Karpas-422 (cell line): ENCODE data around the gene EFCAB8. TPM values are rescaled to one million over a fixed set of nuclear protein-coding genes. Genes with fewer than 3 reads are reported as not detected.

ENCODE experiments used
- DNase-seq: peaks from one replicate; pipeline ENCODE4 v3.0.0-alpha.2; 2015
- H2AFZ ChIP-seq: fragments of 200-600 bp; sonication (generic); 2 replicates; pipeline ENCODE4 v1.6.1; 2014; ENCODE audit warnings: antibody characterized with exemption, low read length, mixed read lengths
- H3K27ac ChIP-seq: fragments of 200-600 bp; sonication (generic); 2 replicates; pipeline ENCODE4 v1.5.1; 2014; ENCODE audit warnings: mild to moderate bottlenecking, low read length, moderate library complexity
- H3K27me3 ChIP-seq: fragments of 200-600 bp; sonication (generic); 2 replicates; pipeline ENCODE4 v1.6.1; 2014; ENCODE audit warnings: low read length, mixed read lengths
- H3K36me3 ChIP-seq: fragments of 200-600 bp; sonication (generic); 2 replicates; pipeline ENCODE4 v1.6.1; 2014; ENCODE audit warnings: low read length, mixed read lengths; ENCODE audit not compliant: insufficient read depth
- H3K4me1 ChIP-seq: fragments of 200-600 bp; sonication (generic); 2 replicates; pipeline ENCODE4 v1.6.1; 2014; ENCODE audit warnings: mild to moderate bottlenecking, low read length, mixed read lengths
- H3K4me2 ChIP-seq: fragments of 200-600 bp; sonication (generic); 2 replicates; pipeline ENCODE4 v1.6.1; 2014; ENCODE audit warnings: low read length, low read depth, mild to moderate bottlenecking; ENCODE audit not compliant: poor library complexity, severe bottlenecking
- H3K4me3 ChIP-seq: fragments of 200-600 bp; sonication (generic); 2 replicates; pipeline ENCODE4 v1.5.1; 2014; ENCODE audit warnings: mild to moderate bottlenecking, antibody characterized with exemption, low read length, mixed read lengths
- H3K79me2 ChIP-seq: fragments of 200-600 bp; sonication (generic); 2 replicates; pipeline ENCODE4 v1.6.1; 2014; ENCODE audit warnings: mild to moderate bottlenecking, low read length, mixed read lengths
- H3K9ac ChIP-seq: fragments of 200-600 bp; sonication (generic); 2 replicates; pipeline ENCODE4 v1.6.0; 2014; ENCODE audit warnings: low read length
- H3K9me2 ChIP-seq: fragments of 200-600 bp; sonication (generic), shearing (Covaris generic); replicated peaks from 2 replicates; pipeline ENCODE4 v1.6.0; 2014; ENCODE audit warnings: mild to moderate bottlenecking, low read length, moderate library complexity; ENCODE audit not compliant: insufficient read depth
- H3K9me3 ChIP-seq: fragments of 300-700, 200-600 bp; sonication (generic); 2 replicates; pipeline ENCODE4 v1.6.1; 2014; ENCODE audit warnings: low read length, mixed read lengths
- H4K20me1 ChIP-seq: fragments of 200-600 bp; sonication (generic); 2 replicates; pipeline ENCODE4 v1.6.1; 2014; ENCODE audit warnings: mild to moderate bottlenecking, antibody characterized with exemption, low read length, low read depth; ENCODE audit not compliant: insufficient read depth
- total RNA-seq: library from RNA; depleted of rRNA; stranded (reverse); fragments of >200 nt; shearing (Covaris generic); gene quantifications from 2 replicates; pipeline ENCODE4 v1.2.3, GENCODE V29; 2014; ENCODE audit warnings: low replicate concordance

Gene EFCAB8
- total RNA-seq, 1 experiment from 2014 or later: 1.2 TPM

GRCh38 chr20:32968478-32969241 is 109.9 kb downstream of the EFCAB8 start:
- H3K79me2 ChIP-seq: no peaks in the 10 kb centered on the region
- H4K20me1 ChIP-seq: no peaks in the 10 kb centered on the region
- H3K4me3 ChIP-seq: no peak overlapping the region
- H3K9me3 ChIP-seq: no peaks in the 10 kb centered on the region
- no peak overlapping the region for H2AFZ ChIP-seq
- H3K9ac ChIP-seq: no peak overlapping the region
- no peaks in the 10 kb centered on the region for H3K9me2 ChIP-seq
- no peak for DNase-seq
- H3K27me3 ChIP-seq: no peaks in the 10 kb centered on the region
- H3K4me1 ChIP-seq: peaks cover 9% of the 10 kb centered on the region
- no peak overlapping the region for H3K27ac ChIP-seq
- no peaks in the 10 kb centered on the region for H3K36me3 ChIP-seq
- H3K4me2 ChIP-seq: no peak overlapping the region

GRCh38 chr20:32969356-32970114 is 110.8 kb downstream of the EFCAB8 start:
- Histone ChIP-seq H3K4me2 (no peak overlapping the region), H3K9me2 (no peaks in the 10 kb centered on the region), H4K20me1 (no peaks in the 10 kb centered on the region), H3K27ac (no peak overlapping the region), H3K4me3 (no peak overlapping the region), H2AFZ (no peak overlapping the region), H3K4me1 (peaks cover 9% of the 10 kb centered on the region), H3K79me2 (no peaks in the 10 kb centered on the region), H3K9ac (no peak overlapping the region), H3K27me3 (no peaks in the 10 kb centered on the region), H3K36me3 (no peaks in the 10 kb centered on the region), H3K9me3 (no peaks in the 10 kb centered on the region)
- DNase-seq: no peak

GRCh38 chr20:32970115-32970972 is 111.6 kb downstream of the EFCAB8 start:
- no peak overlapping the region for H3K27ac ChIP-seq
- H3K4me1 ChIP-seq: peaks cover 9% of the 10 kb centered on the region
- H3K27me3 ChIP-seq: no peaks in the 10 kb centered on the region
- H3K9me2 ChIP-seq: no peaks in the 10 kb centered on the region
- H4K20me1 ChIP-seq: no peaks in the 10 kb centered on the region
- no peak overlapping the region for H3K4me2 ChIP-seq
- no peak for DNase-seq
- no peaks in the 10 kb centered on the region for H3K79me2 ChIP-seq
- H2AFZ ChIP-seq: no peak overlapping the region
- H3K4me3 ChIP-seq: no peak overlapping the region
- H3K36me3 ChIP-seq: no peaks in the 10 kb centered on the region
- no peak overlapping the region for H3K9ac ChIP-seq
- H3K9me3 ChIP-seq: no peaks in the 10 kb centered on the region

- Histone ChIP-seq H3K27me3 (no peaks in the 10 kb centered on the region), H3K79me2 (no peaks in the 10 kb centered on the region), H3K4me2 (no peak overlapping the region), H2AFZ (no peak overlapping the region), H3K4me1 (peaks cover 9% of the 10 kb centered on the region), H3K9me3 (no peaks in the 10 kb centered on the region), H3K36me3 (no peaks in the 10 kb centered on the region), H3K9ac (no peak overlapping the region), H3K4me3 (no peak overlapping the region), H3K27ac (no peak overlapping the region), H4K20me1 (no peaks in the 10 kb centered on the region), H3K9me2 (no peaks in the 10 kb centered on the region)
- no peak for DNase-seq
Measured at GRCh38 chr20:32970973-32971300, 112.2 kb downstream of the EFCAB8 start.

GRCh38 chr20:32971703-32972161 is 113.0 kb downstream of the EFCAB8 start:
- Histone ChIP-seq H3K4me1 (peaks cover 9% of the 10 kb centered on the region), H3K27ac (no peak overlapping the region), H3K9me3 (no peaks in the 10 kb centered on the region), H3K9me2 (no peaks in the 10 kb centered on the region), H4K20me1 (no peaks in the 10 kb centered on the region), H2AFZ (no peak overlapping the region; the same call in 1 of the 2 replicates), H3K27me3 (no peaks in the 10 kb centered on the region), H3K79me2 (no peaks in the 10 kb centered on the region), H3K4me3 (no peak overlapping the region), H3K36me3 (no peaks in the 10 kb centered on the region), H3K4me2 (no peak overlapping the region), H3K9ac (no peak overlapping the region)
- peak; percentile 38 for DNase-seq

- H3K36me3 ChIP-seq: no peaks in the 10 kb centered on the region
- no peak overlapping the region for H3K4me3 ChIP-seq
- H3K4me2 ChIP-seq: no peak overlapping the region
- DNase-seq: peak; percentile 47
- no peak overlapping the region for H3K9ac ChIP-seq
- no peaks in the 10 kb centered on the region for H3K9me2 ChIP-seq
- H3K4me1 ChIP-seq: peaks cover 9% of the 10 kb centered on the region
- H3K27ac ChIP-seq: no peak overlapping the region
- H3K79me2 ChIP-seq: no peaks in the 10 kb centered on the region
- no peak overlapping the region; the same call in 1 of the 2 replicates for H2AFZ ChIP-seq
- H3K27me3 ChIP-seq: no peaks in the 10 kb centered on the region
- no peaks in the 10 kb centered on the region for H4K20me1 ChIP-seq
- no peaks in the 10 kb centered on the region for H3K9me3 ChIP-seq
Measured at GRCh38 chr20:32972181-32973076, 113.7 kb downstream of the EFCAB8 start.

GRCh38 chr20:32973077-32973717 is 114.5 kb downstream of the EFCAB8 start:
- H3K4me3 ChIP-seq: no peak overlapping the region
- H3K9ac ChIP-seq: no peak overlapping the region

More at GRCh38 chr20:32973077-32973717, 114.5 kb downstream of the EFCAB8 start:
- Histone ChIP-seq H3K79me2 (no peaks in the 10 kb centered on the region), H4K20me1 (no peaks in the 10 kb centered on the region), H3K4me2 (no peak overlapping the region), H3K9me3 (no peaks in the 10 kb centered on the region), H3K9me2 (no peaks in the 10 kb centered on the region), H3K36me3 (no peaks in the 10 kb centered on the region), H3K4me1 (peaks cover 9% of the 10 kb centered on the region), H3K27me3 (no peaks in the 10 kb centered on the region), H2AFZ (no peak overlapping the region), H3K27ac (no peak overlapping the region)
- DNase-seq: no peak
